GM21360 (cell line): Measurements from ENCODE around the gene CFAP157.
"Not testable (repeated sequence)": the region's sequence is repeated elsewhere in the genome, so short reads cannot be mapped to it uniquely, and the experiment has no call there.

ENCODE experiments used
- ATAC-seq: cut with Tn5 transposase; IDR thresholded peaks from one replicate; pipeline ENCODE4 v1.9.1; 2021; ENCODE audit warnings: mild to moderate bottlenecking, moderate library complexity; ENCODE audit not compliant: unreplicated experiment

The CFAP157 gene

GRCh38 chr9:127756776-127757175 lies 50.0 kb downstream of the CFAP157 start:
- not testable (repeated sequence) for ATAC-seq

DNA sequence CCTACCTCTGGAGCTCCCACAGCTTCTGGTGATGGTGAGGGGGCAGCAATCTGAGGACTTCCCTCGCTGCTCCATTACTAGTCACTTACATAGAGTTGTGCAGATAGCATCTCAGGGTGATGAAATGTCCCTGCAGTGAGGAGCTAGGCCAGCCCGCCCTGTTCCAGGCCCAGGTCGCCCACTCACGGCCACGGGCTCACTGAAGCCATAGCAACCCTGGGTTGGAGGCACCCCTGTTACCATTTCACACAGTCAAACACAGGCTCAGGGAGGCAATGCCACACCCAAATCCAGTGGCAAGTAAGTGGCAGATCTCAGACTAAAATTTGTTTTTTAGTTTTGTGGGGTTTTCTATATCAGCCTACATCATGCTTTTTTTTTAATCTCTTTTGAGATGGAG lies 52.1 kb downstream of the CFAP157 start:
- ATAC-seq = no peak

DNA sequence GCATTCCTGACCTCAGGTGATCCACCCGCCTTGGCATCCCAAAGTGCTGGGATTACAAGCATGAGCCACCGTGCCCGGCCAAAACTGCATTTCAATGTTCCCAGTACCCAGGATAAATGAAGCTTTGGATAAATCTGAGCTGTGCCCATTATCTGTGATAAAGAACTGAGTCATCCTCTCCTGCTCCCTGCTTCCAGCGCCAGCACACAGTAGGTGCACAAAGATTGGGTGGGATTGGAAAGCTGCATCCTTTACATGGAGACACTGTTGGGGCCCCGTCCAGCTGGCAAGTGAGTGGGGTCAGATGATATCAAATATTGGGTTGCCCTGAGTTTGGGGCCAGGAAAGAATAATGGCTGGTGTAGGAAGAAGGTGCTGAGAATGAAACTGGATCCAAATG lies 54.3 kb downstream of the CFAP157 start:
- ATAC-seq = no peak

DNA sequence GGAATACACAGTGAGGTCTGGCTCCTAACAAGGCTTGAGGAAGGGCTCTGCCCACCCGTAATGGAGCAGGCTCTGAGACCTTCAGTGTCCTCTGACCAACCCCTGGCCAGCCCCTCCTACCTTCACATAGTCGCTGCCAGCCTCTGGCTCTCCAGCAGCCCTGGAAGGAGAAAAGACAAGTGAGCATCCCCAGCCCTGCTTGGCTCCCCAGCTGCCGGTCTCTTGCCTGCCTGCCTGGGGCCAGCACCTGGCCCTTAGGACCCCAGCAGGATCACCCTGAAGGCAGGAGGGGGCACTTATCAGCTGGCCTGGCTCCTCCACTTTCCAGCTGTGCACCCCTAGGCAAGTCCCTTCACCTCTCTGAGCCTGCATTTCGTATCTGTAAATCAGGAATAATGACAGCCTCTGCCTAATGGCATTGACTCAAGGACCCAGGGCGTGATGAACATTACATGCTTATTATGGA lies 54.7 kb downstream of the CFAP157 start:
- no peak for ATAC-seq

- ATAC-seq = no peak
These were observed 55.4 kb downstream of the CFAP157 start for GRCh38 chr9:127762111-127762676.

DNA sequence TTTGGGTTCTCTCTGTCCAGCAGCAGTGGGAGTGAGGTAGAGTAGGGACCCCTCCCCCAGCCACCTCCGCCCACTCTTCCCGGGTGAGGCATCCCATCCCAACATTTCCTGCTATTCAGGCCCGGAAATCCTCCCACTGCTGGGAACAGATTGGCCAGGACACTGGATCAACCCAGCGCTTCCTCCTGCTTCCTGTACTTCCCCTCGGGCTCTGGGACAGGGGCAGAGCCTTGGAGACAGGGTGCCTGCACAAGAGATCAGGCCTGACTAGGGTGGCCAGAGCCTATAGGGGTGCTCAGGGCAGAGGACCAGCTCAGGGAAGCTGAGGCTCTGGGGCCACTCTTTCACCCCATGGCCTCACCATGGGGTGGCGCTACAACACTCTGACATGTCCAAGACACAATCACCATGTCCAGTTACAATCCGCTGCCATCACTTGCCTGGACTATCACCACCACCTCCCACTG lies 57.2 kb downstream of the CFAP157 start:
- ATAC-seq = no peak

GRCh38 chr9:127765418-127765817 lies 58.6 kb downstream of the CFAP157 start:
- ATAC-seq = no peak
